MM.1S (cell line): ENCODE results near the gene CPEB4.

Experiments used
- DNase-seq: peaks from one replicate; pipeline ENCODE4 v3.0.0-alpha.2; 2015
- H2AFZ ChIP-seq: fragments of 300-600 bp; sonication (generic); 2 replicates; pipeline ENCODE4 v1.6.0; 2016; ENCODE audit warnings: antibody characterized with exemption, low read length
- H3F3A ChIP-seq: fragments of 300-600 bp; sonication (generic); 2 replicates; pipeline ENCODE4 v1.6.1; 2016; ENCODE audit warnings: mild to moderate bottlenecking, antibody characterized with exemption, low read length, moderate library complexity, mixed read lengths; ENCODE audit not compliant: insufficient read depth
- H3K27ac ChIP-seq: fragments of 300-600 bp; sonication (generic); 2 replicates; pipeline ENCODE4 v1.5.1; 2016; ENCODE audit warnings: mild to moderate bottlenecking, low read length
- H3K27me3 ChIP-seq: fragments of 300-600 bp; sonication (generic); replicated peaks from 2 replicates; pipeline ENCODE4 v1.6.0; 2016; ENCODE audit warnings: low read length; ENCODE audit not compliant: insufficient read depth
- H3K36me3 ChIP-seq: fragments of 300-600 bp; sonication (generic); replicated peaks from 2 replicates; pipeline ENCODE4 v1.6.1; 2016; ENCODE audit warnings: mild to moderate bottlenecking, low read length, mixed read lengths; ENCODE audit not compliant: insufficient read depth
- H3K4me1 ChIP-seq: fragments of 300-600 bp; sonication (generic); 2 replicates; pipeline ENCODE4 v1.6.1; 2016; ENCODE audit warnings: low read length, mixed read lengths
- H3K4me2 ChIP-seq: fragments of 300-600 bp; sonication (generic); 2 replicates; pipeline ENCODE4 v1.6.0; 2016; ENCODE audit warnings: low read depth, low read length
- H3K4me3 ChIP-seq: fragments of 300-600 bp; sonication (generic); 2 replicates; pipeline ENCODE4 v1.5.1; 2016; ENCODE audit warnings: low read length, mixed read lengths
- H3K79me2 ChIP-seq: fragments of 300-600 bp; sonication (generic); 2 replicates; pipeline ENCODE4 v1.6.1; 2016; ENCODE audit warnings: mixed run types, low read length, mixed read lengths
- H3K9ac ChIP-seq: fragments of 300-600 bp; sonication (generic); 2 replicates; pipeline ENCODE4 v1.6.1; 2016; ENCODE audit warnings: low read length, mixed read lengths
- H3K9me2 ChIP-seq: fragments of 300-600 bp; sonication (generic); replicated peaks from 2 replicates; pipeline ENCODE4 v1.6.1; 2016; ENCODE audit warnings: mild to moderate bottlenecking, low read length, mixed read lengths; ENCODE audit not compliant: insufficient read depth
- H3K9me3 ChIP-seq: fragments of 300-600 bp; sonication (generic); replicated peaks from 2 replicates; pipeline ENCODE4 v1.6.1; 2016; ENCODE audit warnings: mild to moderate bottlenecking, low read length, mixed read lengths; ENCODE audit not compliant: insufficient read depth
- H4K20me1 ChIP-seq: fragments of 300-600 bp; sonication (generic); 2 replicates; pipeline ENCODE4 v1.6.1; 2016; ENCODE audit warnings: mild to moderate bottlenecking, low read length, moderate library complexity, mixed read lengths; ENCODE audit not compliant: insufficient read depth
- EZH2 ChIP-seq: fragments of 300-600 bp; sonication (generic); optimal IDR thresholded peaks from 2 replicates; pipeline ENCODE3; 2017; ENCODE audit warnings: low read depth, mild to moderate bottlenecking, antibody characterized with exemption, low read length, mixed read lengths
- EZH2phosphoT487 ChIP-seq: fragments of 300-600 bp; sonication (generic); IDR thresholded peaks from 2 replicates; pipeline ENCODE4 v1.6.1; 2018; ENCODE audit warnings: antibody characterized with exemption, low read length
- TF ChIP-seq, protein P1 (sequence below): fragments of 300-600 bp; sonication (generic); IDR thresholded peaks from 2 replicates; pipeline ENCODE4 v1.5.1; 2016; ENCODE audit warnings: antibody characterized with exemption, low read length, mixed read lengths

CPEB4 gene

GRCh38 chr5:173885475-173886010 lies 2.6 kb upstream of the CPEB4 start:
- H3K4me2 ChIP-seq: peak overlapping the region; percentile 73; the same call in 1 of the 2 replicates
- no peaks in the 10 kb centered on the region for H4K20me1 ChIP-seq
- no peak overlapping the region for H2AFZ ChIP-seq
- no peaks in the 10 kb centered on the region for H3K9me3 ChIP-seq
- no peaks in the 10 kb centered on the region for H3K9me2 ChIP-seq
- DNase-seq: no peak
- TF ChIP-seq, protein P1, sequence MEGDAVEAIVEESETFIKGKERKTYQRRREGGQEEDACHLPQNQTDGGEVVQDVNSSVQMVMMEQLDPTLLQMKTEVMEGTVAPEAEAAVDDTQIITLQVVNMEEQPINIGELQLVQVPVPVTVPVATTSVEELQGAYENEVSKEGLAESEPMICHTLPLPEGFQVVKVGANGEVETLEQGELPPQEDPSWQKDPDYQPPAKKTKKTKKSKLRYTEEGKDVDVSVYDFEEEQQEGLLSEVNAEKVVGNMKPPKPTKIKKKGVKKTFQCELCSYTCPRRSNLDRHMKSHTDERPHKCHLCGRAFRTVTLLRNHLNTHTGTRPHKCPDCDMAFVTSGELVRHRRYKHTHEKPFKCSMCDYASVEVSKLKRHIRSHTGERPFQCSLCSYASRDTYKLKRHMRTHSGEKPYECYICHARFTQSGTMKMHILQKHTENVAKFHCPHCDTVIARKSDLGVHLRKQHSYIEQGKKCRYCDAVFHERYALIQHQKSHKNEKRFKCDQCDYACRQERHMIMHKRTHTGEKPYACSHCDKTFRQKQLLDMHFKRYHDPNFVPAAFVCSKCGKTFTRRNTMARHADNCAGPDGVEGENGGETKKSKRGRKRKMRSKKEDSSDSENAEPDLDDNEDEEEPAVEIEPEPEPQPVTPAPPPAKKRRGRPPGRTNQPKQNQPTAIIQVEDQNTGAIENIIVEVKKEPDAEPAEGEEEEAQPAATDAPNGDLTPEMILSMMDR: no peak
- no peak for TF ChIP-seq EZH2phosphoT487
- no peak for TF ChIP-seq EZH2
- no peak overlapping the region for H3K4me3 ChIP-seq
- H3F3A ChIP-seq: peaks cover 56% of the 10 kb centered on the region
- H3K79me2 ChIP-seq: peaks cover 45% of the 10 kb centered on the region
- peaks cover under 1% of the 10 kb centered on the region; the same call in 1 of the 2 replicates for H3K36me3 ChIP-seq
- no peaks in the 10 kb centered on the region for H3K27me3 ChIP-seq
- peak overlapping the region; percentile 44; the same call in 1 of the 2 replicates for H3K9ac ChIP-seq
- peaks cover 48% of the 10 kb centered on the region for H3K4me1 ChIP-seq
- H3K27ac ChIP-seq: peak overlapping the region; percentile 87; the same call in 1 of the 2 replicates

- H3K27me3 ChIP-seq: no peaks in the 10 kb centered on the region
- no peaks in the 10 kb centered on the region for H3K9me3 ChIP-seq
- no peak overlapping the region for H3K9ac ChIP-seq
- peaks cover 48% of the 10 kb centered on the region for H3K4me1 ChIP-seq
- no peaks in the 10 kb centered on the region for H4K20me1 ChIP-seq
- H3K4me3 ChIP-seq: no peak overlapping the region
- H3K4me2 ChIP-seq: no peak overlapping the region
- H3K79me2 ChIP-seq: peaks cover 51% of the 10 kb centered on the region
- H3K9me2 ChIP-seq: no peaks in the 10 kb centered on the region
- no peak for DNase-seq
- H3F3A ChIP-seq: peaks cover 62% of the 10 kb centered on the region
- TF ChIP-seq, protein P1: peak; percentile 14; the same call in 1 of the 2 replicates
- TF ChIP-seq EZH2phosphoT487: no peak
- H3K36me3 ChIP-seq: peaks cover 5% of the 10 kb centered on the region; the same call in 1 of the 2 replicates
- H2AFZ ChIP-seq: no peak overlapping the region
- H3K27ac ChIP-seq: peak overlapping the region; percentile 87; the same call in 1 of the 2 replicates
Observed at GRCh38 chr5:173886150-173886549, 2.0 kb upstream of the CPEB4 start.

- H3K4me2 ChIP-seq: peak overlapping the region; percentile 22; the same call in 1 of the 2 replicates
- no peak for DNase-seq
- H3K4me1 ChIP-seq: peaks cover 34% of the 10 kb centered on the region
- H3K4me3 ChIP-seq: peak overlapping the region; percentile 92
- H3K27ac ChIP-seq: peak overlapping the region; percentile 85; the same call in 1 of the 2 replicates
- H3K36me3 ChIP-seq: peaks cover 8% of the 10 kb centered on the region
- H3K27me3 ChIP-seq: no peaks in the 10 kb centered on the region
- no peaks in the 10 kb centered on the region for H3K9me3 ChIP-seq
- H4K20me1 ChIP-seq: no peaks in the 10 kb centered on the region
- H3F3A ChIP-seq: peaks cover 78% of the 10 kb centered on the region
- H3K9me2 ChIP-seq: no peaks in the 10 kb centered on the region
- TF ChIP-seq, protein P1: no peak
- TF ChIP-seq EZH2phosphoT487 (no peak), EZH2 (no peak)
- peaks cover 76% of the 10 kb centered on the region for H3K79me2 ChIP-seq
- H3K9ac ChIP-seq: peak overlapping the region; percentile 96
- no peak overlapping the region for H2AFZ ChIP-seq
Observed at GRCh38 chr5:173888473-173889131, 453 bp downstream of the CPEB4 start.
